ENCODE data around the gene TNFRSF1A. TPM values are rescaled to one million over a fixed set of nuclear protein-coding genes. Genes with fewer than 3 reads are reported as not detected.

The TNFRSF1A gene
- total RNA-seq, 1 experiment from 2014 or later: 44.1 TPM

- TF ChIP-seq OVOL2 (CRISPR knock-in tag; IDR thresholded peaks at IDR 0.05; ENCODE audit: borderline replicate concordance) (no peak), PRDM15 (CRISPR knock-in tag; IDR thresholded peaks at IDR 0.05) (peak; percentile 83), GABPB1 (CRISPR knock-in tag; IDR thresholded peaks at IDR 0.05) (peak; percentile 18; the same call in 1 of the 2 replicates), PRRX2 (CRISPR knock-in tag; IDR thresholded peaks at IDR 0.05) (no peak), SMAD3 (CRISPR knock-in tag; IDR thresholded peaks at IDR 0.05; ENCODE audit: borderline replicate concordance) (no peak), ZNF138 (CRISPR knock-in tag; conservative IDR thresholded peaks at IDR 0.05) (no peak), MAX (CRISPR knock-in tag; IDR thresholded peaks at IDR 0.05) (peak; percentile 39; the same call in 1 of the 2 replicates), ETV6 (CRISPR knock-in tag; IDR thresholded peaks at IDR 0.05) (peak; percentile 69), FOXK1 (CRISPR knock-in tag; IDR thresholded peaks at IDR 0.05) (peak; percentile 21; the same call in 1 of the 2 replicates), NR3C1 (CRISPR knock-in tag; conservative IDR thresholded peaks at IDR 0.05; ENCODE audit: low read depth) (no peak), ARID4B (CRISPR knock-in tag; IDR thresholded peaks at IDR 0.05; ENCODE audit: borderline replicate concordance) (no peak), GRHL2 (CRISPR knock-in tag; IDR thresholded peaks at IDR 0.05; ENCODE audit: insufficient replicate concordance, severe bottlenecking) (no peak), ZMAT4 (CRISPR knock-in tag; IDR thresholded peaks at IDR 0.05) (no peak), USF1 (CRISPR knock-in tag; IDR thresholded peaks at IDR 0.05) (peak; percentile 79), NR2C2 (CRISPR knock-in tag; IDR thresholded peaks at IDR 0.05) (no peak), FOXJ3 (CRISPR knock-in tag; IDR thresholded peaks at IDR 0.05; ENCODE audit: borderline replicate concordance) (no peak), CBFB (CRISPR knock-in tag; IDR thresholded peaks at IDR 0.05; ENCODE audit: low read depth) (no peak), ZNF396 (CRISPR knock-in tag; IDR thresholded peaks at IDR 0.05; ENCODE audit: borderline replicate concordance) (no peak), HMGA2 (CRISPR knock-in tag; IDR thresholded peaks at IDR 0.05) (no peak), TCF7 (CRISPR knock-in tag; IDR thresholded peaks at IDR 0.05; ENCODE audit: low read depth) (no peak), GTF2I (CRISPR knock-in tag; conservative IDR thresholded peaks at IDR 0.05) (no peak), RORB (CRISPR knock-in tag; IDR thresholded peaks at IDR 0.05) (no peak), E2F4 (CRISPR knock-in tag; IDR thresholded peaks at IDR 0.05; ENCODE audit: borderline replicate concordance, low read depth) (no peak), ZNF512 (CRISPR knock-in tag; IDR thresholded peaks at IDR 0.05; ENCODE audit: borderline replicate concordance) (no peak)
Measured at GRCh38 chr12:6336079-6336888, 5.6 kb downstream of the TNFRSF1A start (continued).
